HG02938 (cell line): ENCODE measurements around the gene FAM204A.

Experiments
- ATAC-seq: cut with Tn5 transposase; IDR thresholded peaks from one replicate; pipeline ENCODE4 v1.9.1; 2021; ENCODE audit warnings: mild to moderate bottlenecking, moderate library complexity; ENCODE audit not compliant: unreplicated experiment

Gene FAM204A

GRCh38 chr10:118286051-118286838 lies 55.9 kb downstream of the FAM204A start:
- ATAC-seq: no peak

GRCh38 chr10:118282670-118283069 lies 59.5 kb downstream of the FAM204A start:
- ATAC-seq: no peak

GRCh38 chr10:118278649-118279048 lies 63.5 kb downstream of the FAM204A start:
- no peak for ATAC-seq

GRCh38 chr10:118277871-118278270 lies 64.3 kb downstream of the FAM204A start:
- no peak for ATAC-seq

GRCh38 chr10:118276727-118277126 lies 65.4 kb downstream of the FAM204A start:
- ATAC-seq: no peak

- no peak for ATAC-seq
Measured at GRCh38 chr10:118276204-118276603, 65.9 kb downstream of the FAM204A start.

- no peak for ATAC-seq
Measured at GRCh38 chr10:118273662-118274061, 68.5 kb downstream of the FAM204A start.

GRCh38 chr10:118272767-118273166 lies 69.4 kb downstream of the FAM204A start:
- no peak for ATAC-seq

- no peak for ATAC-seq
Measured at GRCh38 chr10:118272149-118272721, 69.9 kb downstream of the FAM204A start.

GRCh38 chr10:118271671-118272070 lies 70.5 kb downstream of the FAM204A start:
- ATAC-seq: no peak

- no peak for ATAC-seq
Measured at GRCh38 chr10:118266098-118266748, 75.9 kb downstream of the FAM204A start.

- ATAC-seq: no peak
Measured at GRCh38 chr10:118264838-118265470, 77.2 kb downstream of the FAM204A start.

GRCh38 chr10:118264252-118264651 lies 77.9 kb downstream of the FAM204A start:
- no peak for ATAC-seq

GRCh38 chr10:118262538-118262937 lies 79.6 kb downstream of the FAM204A start:
- ATAC-seq: no peak

- ATAC-seq: peak; percentile 68
Measured at GRCh38 chr10:118259288-118259906, 82.7 kb downstream of the FAM204A start.

- ATAC-seq: no peak
Measured at GRCh38 chr10:118258285-118258684, 83.8 kb downstream of the FAM204A start.

- ATAC-seq: no peak
Measured at GRCh38 chr10:118256825-118257570, 85.1 kb downstream of the FAM204A start.

- no peak for ATAC-seq
Measured at GRCh38 chr10:118256209-118256608, 85.9 kb downstream of the FAM204A start.

GRCh38 chr10:118255355-118255754 lies 86.8 kb downstream of the FAM204A start:
- no peak for ATAC-seq

- ATAC-seq: no peak
Measured at GRCh38 chr10:118254654-118255053, 87.5 kb downstream of the FAM204A start.
